Tibial nerve (tissue), 4 donors: ENCODE data around the gene SLC26A11. TPM values are rescaled to one million over a fixed set of nuclear protein-coding genes. Genes with fewer than 3 reads are reported as not detected.

Experiments
- DNase-seq, 2 donors: peaks; one replicate each; pipeline ENCODE4 v3.0.0-alpha.2; 2019; ENCODE audit warnings: low spot score in 2 of 2
- H3K27ac ChIP-seq, 4 donors: fragments of 200-600 bp; sonication (generic) in 3 of 4; one replicate each; pipeline ENCODE4 v1.5.1; 2017 to 2019; ENCODE audit warnings: mild to moderate bottlenecking in 1 of 4
- H3K27me3 ChIP-seq, 2 donors: fragments of 200-600 bp; sonication (generic) in 1 of 2; one replicate each; pipeline versions ENCODE4 v1.5.1 to v1.6.0; 2017 to 2019
- H3K36me3 ChIP-seq, 3 donors: fragments of 200-600 bp; sonication (generic); one replicate each; pipeline ENCODE4 v1.5.1; 2018 to 2019
- H3K4me1 ChIP-seq, 4 donors: fragments of 200-600 bp; sonication (generic) in 3 of 4; one replicate each; pipeline ENCODE4 v1.5.1; 2017 to 2019
- H3K4me3 ChIP-seq, 4 donors: fragments of 200-600 bp; sonication (generic) in 3 of 4; one replicate each; pipeline ENCODE4 v1.5.1; 2017 to 2019; ENCODE audit warnings: mild to moderate bottlenecking in 1 of 4, moderate library complexity in 1 of 4
- H3K9me3 ChIP-seq, 4 donors: fragments of 200-600 bp; sonication (generic) in 3 of 4; one replicate each; pipeline ENCODE4 v1.5.1; 2017 to 2019
- CTCF ChIP-seq, 5 experiments: fragments of 200-600 bp in 3 of 5; fragments of 450-650 bp in 2 of 5; sonication (generic) in 3 of 5; IDR thresholded peaks; one replicate each; pipeline ENCODE4 v1.5.1; 2016 to 2019; ENCODE audit warnings: antibody characterized with exemption in 5 of 5, mild to moderate bottlenecking in 3 of 5, moderate library complexity in 2 of 5
- EP300 ChIP-seq, 2 donors: sonication (generic); formaldehyde crosslinking; IDR thresholded peaks; one replicate each; pipeline ENCODE4 v1.6.1; 2017; ENCODE audit warnings: antibody characterized with exemption in 2 of 2, mild to moderate bottlenecking in 1 of 2
- POLR2A ChIP-seq, 2 donors: fragments of 450-650 bp; IDR thresholded peaks; one replicate each; pipeline ENCODE4 v1.6.1; 2017; ENCODE audit warnings: antibody characterized with exemption in 2 of 2, mild to moderate bottlenecking in 2 of 2, moderate library complexity in 2 of 2
- WGBS, 2 donors: methylation state at CpG; one replicate each; pipeline ENCODE4 v1.1.5; 2018; 5-methylcytosine and 5-hydroxymethylcytosine counted together
- total RNA-seq, 4 donors: library from RNA; depleted of rRNA; stranded (reverse); fragments of >200 nt; gene quantifications; one replicate each; pipeline ENCODE4 v1.1.0, GENCODE V29; 2016

Gene SLC26A11
- total RNA-seq, 4 donors from 2014 or later = 14.4 to 44.7 (median 21.5) TPM

GRCh38 chr17:80177986-80178595 is 42.1 kb upstream of the SLC26A11 start:
- no peaks in the 10 kb centered on the region for H3K36me3 ChIP-seq

GRCh38 chr17:80180192-80180591 is 40.0 kb upstream of the SLC26A11 start:
- H3K4me3 ChIP-seq = no peak overlapping the region
- no peaks in the 10 kb centered on the region for H3K36me3 ChIP-seq
- WGBS, 2 donors = 85 to 87% methylated on average over 13 to 14 of the region's 14 CpGs

More at GRCh38 chr17:80177986-80178595, 42.1 kb upstream of the SLC26A11 start:
- no peaks in the 10 kb centered on the region for H3K9me3 ChIP-seq
- H3K4me1 ChIP-seq = peaks cover 0 to 6% (median 0%) of the 10 kb centered on the region in 4 donors
- H3K27ac ChIP-seq = no peak overlapping the region
- TF ChIP-seq CTCF (IDR thresholded peaks at IDR 0.05) (no peak), POLR2A (IDR thresholded peaks at IDR 0.05) (no peak), EP300 (IDR thresholded peaks at IDR 0.05) (no peak)
- 79 to 80% methylated on average over 21 of the region's 21 CpGs for WGBS, 2 donors
- H3K4me3 ChIP-seq = no peak overlapping the region
- H3K27me3 ChIP-seq = no peaks in the 10 kb centered on the region
- no peak for DNase-seq

GRCh38 chr17:80181431-80181830 is 38.8 kb upstream of the SLC26A11 start:
- no peak for TF ChIP-seq EP300 (IDR thresholded peaks at IDR 0.05)
- no peak overlapping the region for H3K27ac ChIP-seq
- no peak overlapping the region for H3K4me3 ChIP-seq
- no peaks in the 10 kb centered on the region for H3K4me1 ChIP-seq
- no peaks in the 10 kb centered on the region for H3K27me3 ChIP-seq
- H3K36me3 ChIP-seq = no peaks in the 10 kb centered on the region
- DNase-seq = no peak
- H3K9me3 ChIP-seq = no peaks in the 10 kb centered on the region
- WGBS, 2 donors = 83 to 93% methylated on average over 12 to 17 of the region's 17 CpGs

More at GRCh38 chr17:80180192-80180591, 40.0 kb upstream of the SLC26A11 start:
- Histone ChIP-seq H3K27ac (no peak overlapping the region), H3K27me3 (no peaks in the 10 kb centered on the region), H3K9me3 (no peaks in the 10 kb centered on the region), H3K4me1 (peaks cover 0 to 5% (median 0%) of the 10 kb centered on the region in 4 donors)
- TF ChIP-seq POLR2A (IDR thresholded peaks at IDR 0.05) (no peak), CTCF (IDR thresholded peaks at IDR 0.05) (no peak), EP300 (IDR thresholded peaks at IDR 0.05) (no peak)
- DNase-seq = no peak

- TF ChIP-seq EP300 (IDR thresholded peaks at IDR 0.05) (no peak), POLR2A (IDR thresholded peaks at IDR 0.05) (no peak), CTCF (IDR thresholded peaks at IDR 0.05) (no peak)
- H3K4me3 ChIP-seq = no peak overlapping the region
- no peak overlapping the region for H3K27ac ChIP-seq
- 88 to 90% methylated on average over 17 to 30 of the region's 30 CpGs for WGBS, 2 donors
- H3K27me3 ChIP-seq = no peaks in the 10 kb centered on the region
- DNase-seq = no peak
- H3K9me3 ChIP-seq = no peaks in the 10 kb centered on the region
- H3K36me3 ChIP-seq = no peaks in the 10 kb centered on the region
- peaks cover 0 to 4% (median 0%) of the 10 kb centered on the region in 4 donors for H3K4me1 ChIP-seq
Measured at GRCh38 chr17:80182118-80182844, 37.9 kb upstream of the SLC26A11 start.

- H3K27ac ChIP-seq = no peak overlapping the region
- 88 to 90% methylated on average over 12 of the region's 12 CpGs for WGBS, 2 donors
- no peak for DNase-seq
Measured at GRCh38 chr17:80182845-80183223, 37.4 kb upstream of the SLC26A11 start.

More at GRCh38 chr17:80182845-80183223, 37.4 kb upstream of the SLC26A11 start:
- Histone ChIP-seq H3K4me1 (peaks cover 0 to 9% (median 0%) of the 10 kb centered on the region in 4 donors), H3K9me3 (no peaks in the 10 kb centered on the region), H3K4me3 (no peak overlapping the region), H3K36me3 (no peaks in the 10 kb centered on the region), H3K27me3 (no peaks in the 10 kb centered on the region)
- no peak for TF ChIP-seq CTCF (IDR thresholded peaks at IDR 0.05)
